IMR-90 (cell line): ENCODE measurements around the gene LMOD1. TPM values are rescaled to one million over a fixed set of nuclear protein-coding genes. Genes with fewer than 3 reads are reported as not detected.

Experiments used
- ATAC-seq: fragments of 200-7000 bp; cut with Tn5 transposase; 2 replicates; pipeline ENCODE4 v1.9.1; 2020; ENCODE audit warnings: low read depth, mild to moderate bottlenecking, moderate library complexity
- BruUV-seq: library from RNA; stranded (reverse); fragments of 400-500 nt; replicated peaks from 2 replicates; lab custom pipeline; 2021; lab: Mats Ljungman, UMichigan
- CTCF ChIA-PET: fragments of 300-600 bp; formaldehyde crosslinking; extraction: SDS; loops from one replicate; lab custom pipeline; 2021; ENCODE audit warnings: antibody characterized with exemption; lab: Yijun Ruan, JAX
- POLR2A ChIA-PET: fragments of 300-600 bp; sonication (Branson Sonifier 250); formaldehyde crosslinking; loops from one replicate; lab custom pipeline; 2022; ENCODE audit warnings: antibody characterized with exemption; ENCODE audit not compliant: unreplicated experiment; lab: Charles Lee
- DNase-seq: peaks from one replicate; pipeline ENCODE4 v3.0.0; 2013
- H2AFZ ChIP-seq: replicated peaks from 2 replicates; pipeline ENCODE3; 2013; ENCODE audit warnings: low read length, mild to moderate bottlenecking; ENCODE audit not compliant: poor library complexity
- H2AK5ac ChIP-seq: 2 replicates; pipeline ENCODE4 v1.6.1; 2013; ENCODE audit warnings: low read depth, low read length, inconsistent platforms
- H2AK9ac ChIP-seq: replicated peaks from 2 replicates; pipeline ENCODE3; 2013; ENCODE audit warnings: mild to moderate bottlenecking, low read depth, low read length, moderate library complexity; ENCODE audit not compliant: poor library complexity
- H2BK120ac ChIP-seq: 2 replicates; pipeline ENCODE4 v1.6.1; 2013; ENCODE audit warnings: low read depth, low read length, inconsistent platforms
- H2BK15ac ChIP-seq: 3 replicates; pipeline ENCODE4 v1.6.1; 2013; ENCODE audit warnings: low read depth, low read length, inconsistent platforms
- H2BK20ac ChIP-seq: 2 replicates; pipeline ENCODE4 v1.6.1; 2013; ENCODE audit warnings: low read depth, mild to moderate bottlenecking, inconsistent platforms, low read length, moderate library complexity
- H2BK5ac ChIP-seq: 2 replicates; pipeline ENCODE4 v1.6.1; 2013; ENCODE audit warnings: mild to moderate bottlenecking, low read depth, low read length, inconsistent platforms; ENCODE audit not compliant: poor library complexity, severe bottlenecking
- H3K14ac ChIP-seq: replicated peaks from 2 replicates; pipeline ENCODE4 v1.6.1; 2013; ENCODE audit warnings: low read depth, low read length, inconsistent platforms
- H3K18ac ChIP-seq: 2 replicates; pipeline ENCODE4 v1.6.1; 2013; ENCODE audit warnings: low read depth, low read length, control low read depth
- H3K23ac ChIP-seq: 2 replicates; pipeline ENCODE4 v1.6.1; 2013; ENCODE audit warnings: low read depth, low read length, inconsistent platforms
- H3K27ac ChIP-seq: 2 replicates; pipeline ENCODE4 v1.5.1; 2013; ENCODE audit warnings: mild to moderate bottlenecking, control low read depth, low read length; ENCODE audit not compliant: insufficient read depth
- H3K27me3 ChIP-seq: 2 replicates; pipeline ENCODE4 v1.6.1; 2013; ENCODE audit warnings: low read length; ENCODE audit not compliant: control insufficient read depth, insufficient read depth
- H3K36me3 ChIP-seq: 2 replicates; pipeline ENCODE4 v1.6.1; 2013; ENCODE audit warnings: low read length, mixed read lengths; ENCODE audit not compliant: control insufficient read depth, insufficient read depth
- H3K4ac ChIP-seq: 2 replicates; pipeline ENCODE4 v1.6.1; 2013; ENCODE audit warnings: low read depth, low read length, inconsistent platforms
- H3K4me1 ChIP-seq: 2 replicates; pipeline ENCODE4 v1.6.1; 2013; ENCODE audit warnings: low read length, mixed read lengths; ENCODE audit not compliant: control insufficient read depth, insufficient read depth
- H3K4me2 ChIP-seq: 2 replicates; pipeline ENCODE4 v1.6.1; 2013; ENCODE audit warnings: low read depth, mild to moderate bottlenecking, control low read depth, low read length, moderate library complexity
- H3K4me3 ChIP-seq: 2 replicates; pipeline ENCODE4 v1.5.1; 2013; ENCODE audit warnings: low read depth, mild to moderate bottlenecking, control low read depth, low read length, moderate library complexity; ENCODE audit not compliant: insufficient read depth
- H3K56ac ChIP-seq: 2 replicates; pipeline ENCODE4 v1.6.1; 2013; ENCODE audit warnings: low read length, inconsistent platforms; ENCODE audit not compliant: insufficient read depth; ENCODE audit errors: extremely low read depth
- H3K79me1 ChIP-seq, 2 experiments: 2 replicates each; pipeline ENCODE4 v1.6.1; 2013; ENCODE audit warnings: low read length in 2 of 2, inconsistent platforms in 1 of 2, low read depth in 1 of 2
- H3K9ac ChIP-seq: 2 replicates; pipeline ENCODE4 v1.6.1; 2013; ENCODE audit warnings: low read depth, low read length, control low read depth
- H3K9me1 ChIP-seq: 2 replicates; pipeline ENCODE4 v1.6.1; 2013; ENCODE audit warnings: low read length, inconsistent platforms; ENCODE audit not compliant: insufficient read depth
- H3K9me3 ChIP-seq: 2 replicates; pipeline ENCODE4 v1.6.1; 2013; ENCODE audit warnings: low read length; ENCODE audit not compliant: control insufficient read depth, insufficient read depth
- H4K20me1 ChIP-seq: 2 replicates; pipeline ENCODE4 v1.6.1; 2013; ENCODE audit warnings: low read length, inconsistent platforms; ENCODE audit not compliant: insufficient read depth
- H4K5ac ChIP-seq: 2 replicates; pipeline ENCODE4 v1.6.1; 2013; ENCODE audit warnings: mild to moderate bottlenecking, low read depth, low read length, control low read depth
- H4K8ac ChIP-seq, 2 experiments: 2 replicates each; pipeline ENCODE4 v1.6.1; 2013; ENCODE audit warnings: low read depth in 2 of 2, low read length in 2 of 2, control low read depth in 1 of 2, inconsistent platforms in 1 of 2
- H4K91ac ChIP-seq: 2 replicates; pipeline ENCODE4 v1.6.1; 2013; ENCODE audit warnings: low read depth, low read length, inconsistent platforms; ENCODE audit not compliant: insufficient read depth
- BHLHE40 ChIP-seq: fragments of 150-350 bp; IDR thresholded peaks from 2 replicates; pipeline ENCODE4 v1.6.1; 2016; ENCODE audit warnings: mild to moderate bottlenecking, low read depth, low read length
- CEBPB ChIP-seq: IDR thresholded peaks from 2 replicates; pipeline ENCODE4 v1.6.1; 2012; ENCODE audit warnings: low read depth, low read length, improper control_type of control experiment
- CHD1 ChIP-seq: IDR thresholded peaks from 2 replicates; pipeline ENCODE4 v1.6.1; 2012; ENCODE audit warnings: low read depth, low read length, improper control_type of control experiment
- CTCF ChIP-seq: conservative IDR thresholded peaks from 2 replicates; pipeline ENCODE4 v1.5.1; 2012; ENCODE audit warnings: mild to moderate bottlenecking, low read depth, low read length, improper control_type of control experiment
- FOS ChIP-seq: fragments of 150-350 bp; IDR thresholded peaks from 2 replicates; pipeline ENCODE4 v1.6.1; 2016; ENCODE audit warnings: low read depth, low read length
- MAFK ChIP-seq: IDR thresholded peaks from 2 replicates; pipeline ENCODE4 v1.6.1; 2012; ENCODE audit warnings: low read depth, low read length, improper control_type of control experiment
- MXI1 ChIP-seq: IDR thresholded peaks from 2 replicates; pipeline ENCODE4 v1.6.1; 2012; ENCODE audit warnings: low read depth, mild to moderate bottlenecking, low read length, moderate library complexity, borderline replicate concordance
- NFE2L2 ChIP-seq: fragments of 150-350 bp; IDR thresholded peaks from 2 replicates; pipeline ENCODE4 v1.6.1; 2016; ENCODE audit warnings: low read depth, mild to moderate bottlenecking, low read length
- RAD21 ChIP-seq: IDR thresholded peaks from 2 replicates; pipeline ENCODE4 v1.6.1; 2012; ENCODE audit warnings: low read length, improper control_type of control experiment
- RCOR1 ChIP-seq: IDR thresholded peaks from 2 replicates; pipeline ENCODE4 v1.6.1; 2012; ENCODE audit warnings: mild to moderate bottlenecking, low read length, improper control_type of control experiment; ENCODE audit not compliant: insufficient replicate concordance
- RFX5 ChIP-seq: IDR thresholded peaks from 2 replicates; pipeline ENCODE4 v1.8.0; 2012; ENCODE audit warnings: low read depth, mild to moderate bottlenecking, low read length, moderate library complexity
- SMC3 ChIP-seq: fragments of 150-350 bp; IDR thresholded peaks from 2 replicates; pipeline ENCODE4 v1.6.1; 2016; ENCODE audit warnings: low read depth, mild to moderate bottlenecking, antibody characterized with exemption, low read length, moderate library complexity
- WGBS, 2 experiments: methylation state at CpG; one replicate each; pipeline versions ENCODE4 v1.1.5 to v1.1.7; 2013; ENCODE audit warnings: missing lambda C conversion rate in 2 of 2; ENCODE audit not compliant: insufficient read length in 1 of 2; ENCODE audit errors: extremely low coverage in 2 of 2; 5-methylcytosine and 5-hydroxymethylcytosine counted together
- dilution Hi-C: fragments of 300-500 bp; cut with HindIII; formaldehyde crosslinking; loops from one replicate; pipeline ENCODE4 v1.14.3; 2018; ENCODE audit warnings: low sequenced_read_pairs; ENCODE audit not compliant: unreplicated experiment
- in situ Hi-C: fragments of 300-500 bp; cut with MboI; formaldehyde crosslinking; loops from 3 replicates; pipeline ENCODE4 v1.14.3; 2019; ENCODE audit warnings: low sequenced_read_pairs, inconsistent platforms, mixed read lengths
- intact Hi-C: fragments of 100-400 bp; cut with micrococcal nuclease; formaldehyde crosslinking; loops from 2 replicates; pipeline ENCODE4 v1.10.0; 2022
- polyA plus RNA-seq, 3 experiments: library from polyadenylated mRNA; depleted of rRNA; stranded (reverse); fragments of >200 nt; gene quantifications; 2 replicates each; pipeline ENCODE4 v1.2.3, GENCODE V29; 2012; ENCODE audit warnings: low replicate concordance in 1 of 3
- total RNA-seq: library from RNA; depleted of rRNA; stranded (reverse); fragments of >200 nt; gene quantifications from 2 replicates; pipeline ENCODE4 v1.2.3, GENCODE V29; 2012
- TF ChIP-seq, protein P1 (sequence below): fragments of 150-350 bp; IDR thresholded peaks from 2 replicates; pipeline ENCODE4 v1.6.1; 2017; ENCODE audit warnings: mild to moderate bottlenecking, antibody characterized with exemption, low read length, low read depth
- TF ChIP-seq, protein P2 (sequence below): fragments of 150-350 bp; IDR thresholded peaks from 2 replicates; pipeline ENCODE4 v1.6.1; 2016; ENCODE audit warnings: low read depth, mild to moderate bottlenecking, low read length, moderate library complexity, borderline replicate concordance

Gene LMOD1
- total and polyA plus RNA-seq, 2 of the 4 experiments (the other 2 are of a cell fraction) = 51.7 to 53.2 TPM

DNA sequence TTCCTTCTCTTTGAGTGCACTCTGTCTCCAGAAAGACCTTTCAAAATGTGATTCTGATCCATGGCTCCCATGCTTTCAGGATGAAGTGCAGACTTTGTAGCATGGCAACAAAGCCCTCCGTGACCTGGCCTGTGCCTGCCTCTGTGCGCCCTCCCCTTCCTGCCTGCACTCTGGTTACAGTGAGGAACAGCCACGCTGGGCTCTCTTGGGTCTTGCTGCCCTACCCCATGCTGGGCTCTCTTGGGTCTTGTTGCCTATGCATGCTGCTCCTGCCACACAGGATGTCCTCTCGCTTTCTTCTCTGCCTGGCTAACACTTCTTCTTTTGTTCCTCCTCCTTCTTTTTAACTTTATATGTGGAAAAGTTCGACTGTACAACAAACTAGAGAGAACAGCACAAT is 28.0 kb downstream of the LMOD1 start:
- dilution Hi-C loops = no loop called here
- no peak overlapping the region for H3K4me2 ChIP-seq
- no peak overlapping the region for H3K4me3 ChIP-seq
- TF ChIP-seq CTCF (no peak), RAD21 (no peak), MXI1 (no peak), RFX5 (no peak), MAFK (no peak), CHD1 (no peak), FOS (no peak), NFE2L2 (no peak), SMC3 (no peak), RCOR1 (no peak), BHLHE40 (no peak), CEBPB (no peak)
- TF ChIP-seq, protein P1, sequence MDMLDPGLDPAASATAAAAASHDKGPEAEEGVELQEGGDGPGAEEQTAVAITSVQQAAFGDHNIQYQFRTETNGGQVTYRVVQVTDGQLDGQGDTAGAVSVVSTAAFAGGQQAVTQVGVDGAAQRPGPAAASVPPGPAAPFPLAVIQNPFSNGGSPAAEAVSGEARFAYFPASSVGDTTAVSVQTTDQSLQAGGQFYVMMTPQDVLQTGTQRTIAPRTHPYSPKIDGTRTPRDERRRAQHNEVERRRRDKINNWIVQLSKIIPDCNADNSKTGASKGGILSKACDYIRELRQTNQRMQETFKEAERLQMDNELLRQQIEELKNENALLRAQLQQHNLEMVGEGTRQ = no peak
- TF ChIP-seq, protein P2, sequence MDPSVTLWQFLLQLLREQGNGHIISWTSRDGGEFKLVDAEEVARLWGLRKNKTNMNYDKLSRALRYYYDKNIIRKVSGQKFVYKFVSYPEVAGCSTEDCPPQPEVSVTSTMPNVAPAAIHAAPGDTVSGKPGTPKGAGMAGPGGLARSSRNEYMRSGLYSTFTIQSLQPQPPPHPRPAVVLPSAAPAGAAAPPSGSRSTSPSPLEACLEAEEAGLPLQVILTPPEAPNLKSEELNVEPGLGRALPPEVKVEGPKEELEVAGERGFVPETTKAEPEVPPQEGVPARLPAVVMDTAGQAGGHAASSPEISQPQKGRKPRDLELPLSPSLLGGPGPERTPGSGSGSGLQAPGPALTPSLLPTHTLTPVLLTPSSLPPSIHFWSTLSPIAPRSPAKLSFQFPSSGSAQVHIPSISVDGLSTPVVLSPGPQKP = no peak
- peak overlapping the region; percentile 97 for H3K27ac ChIP-seq
- peak overlapping the region; percentile 90 for H3K4ac ChIP-seq
- no peak overlapping the region for H2AFZ ChIP-seq
- H4K20me1 ChIP-seq = peaks cover 5% of the 10 kb centered on the region; the same call in 1 of the 2 replicates
- ChIA-PET POLR2A (interaction anchor here (1.3 kb wide), 1 partner anchor 28 kb away, joined by 5 read pairs; the partner anchor contains the start of gene LMOD1), CTCF (no interaction called here)
- peaks cover 43% of the 10 kb centered on the region for H3K9me1 ChIP-seq
- H3K23ac ChIP-seq = peak overlapping the region; percentile 65
- H2BK120ac ChIP-seq = peak overlapping the region; percentile 98
- H3K9ac ChIP-seq = peak overlapping the region; percentile 87
- in situ Hi-C loops = no loop called here
- H3K36me3 ChIP-seq = peaks cover 17% of the 10 kb centered on the region
- peaks cover 34% of the 10 kb centered on the region for H3K4me1 ChIP-seq
- H3K79me1 ChIP-seq = peaks cover 47 to 65% of the 10 kb centered on the region in 2 experiments
- peak overlapping the region; percentile 68 for H2AK9ac ChIP-seq
- H2AK5ac ChIP-seq = peak overlapping the region; percentile 95
- no TSS peak for BruUV-seq
- H2BK15ac ChIP-seq = peak overlapping the region; percentile 89
- H3K14ac ChIP-seq = peak overlapping the region; percentile 89
- H4K8ac ChIP-seq = peak overlapping the region; percentile 80 to 95
- intact Hi-C loops = no loop called here
- no peaks in the 10 kb centered on the region for H3K9me3 ChIP-seq
- no peak for DNase-seq
- peak overlapping the region; percentile 88 for H3K18ac ChIP-seq
- no peaks in the 10 kb centered on the region for H3K27me3 ChIP-seq
- ATAC-seq = no peak
- H2BK5ac ChIP-seq = peak overlapping the region; percentile 92
- H2BK20ac ChIP-seq = peak overlapping the region; percentile 93
- peak overlapping the region; percentile 78 for H4K5ac ChIP-seq
- peak overlapping the region; percentile 99 for H4K91ac ChIP-seq
- 89% methylated on average over 3 of the region's 5 CpGs; no CpG with 5 or more reads in 1 of the 2 experiments for WGBS, 2 experiments
- H3K56ac ChIP-seq = peak overlapping the region; percentile 96; the same call in 1 of the 2 replicates
